Hematopoietic multipotent progenitor cell treated with erythropoietin and hydrocortisone succinate and interleukin-3 and kit ligand, for 6 days (in vitro differentiated cells): ENCODE measurements around the gene MYL1.

Source experiments
- DNase-seq: peaks from one replicate; pipeline ENCODE4 v3.0.0-alpha.2; 2015

MYL1 gene

GRCh38 chr2:210264282-210264681 lies 50.7 kb downstream of the MYL1 start:
- no peak for DNase-seq

DNA sequence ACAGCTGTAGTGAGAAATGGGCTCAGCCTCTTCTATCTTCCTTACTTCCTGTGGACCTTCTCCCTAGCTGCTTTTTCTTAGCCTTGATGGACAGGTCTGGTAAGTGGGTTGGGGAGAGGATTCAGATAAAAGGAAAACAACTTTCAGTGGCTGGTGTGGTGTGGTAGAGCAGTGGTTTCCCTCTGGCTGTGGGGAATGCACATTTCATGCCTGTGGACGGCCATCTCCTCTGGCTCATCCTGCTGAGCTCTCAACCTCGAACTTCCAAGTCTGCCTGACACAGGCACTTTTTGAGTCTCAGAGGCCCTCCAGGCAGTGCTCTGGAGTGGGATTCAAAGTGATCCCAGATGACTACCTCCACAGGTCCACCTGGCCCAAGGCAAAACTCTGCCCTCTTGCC lies 51.1 kb downstream of the MYL1 start:
- no peak for DNase-seq

DNA sequence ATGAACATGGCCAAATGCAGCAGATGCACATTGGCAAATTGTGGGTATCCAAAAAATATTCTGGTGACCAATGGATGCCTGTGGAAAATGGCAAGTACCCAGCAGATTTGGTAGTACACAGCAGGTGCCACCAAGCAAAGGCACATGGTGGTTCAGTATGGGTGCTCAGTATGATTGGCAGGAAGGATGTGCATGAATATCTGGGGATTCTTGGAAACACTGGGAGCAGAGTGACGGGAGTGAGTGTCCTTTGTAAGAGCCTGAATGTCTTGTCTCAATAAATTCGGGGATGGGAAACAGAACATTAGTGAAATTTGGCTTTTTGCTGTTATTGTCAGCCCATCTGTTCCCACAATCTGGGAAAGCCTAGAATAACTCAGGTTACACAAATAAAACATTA lies 52.9 kb downstream of the MYL1 start:
- no peak for DNase-seq

DNA sequence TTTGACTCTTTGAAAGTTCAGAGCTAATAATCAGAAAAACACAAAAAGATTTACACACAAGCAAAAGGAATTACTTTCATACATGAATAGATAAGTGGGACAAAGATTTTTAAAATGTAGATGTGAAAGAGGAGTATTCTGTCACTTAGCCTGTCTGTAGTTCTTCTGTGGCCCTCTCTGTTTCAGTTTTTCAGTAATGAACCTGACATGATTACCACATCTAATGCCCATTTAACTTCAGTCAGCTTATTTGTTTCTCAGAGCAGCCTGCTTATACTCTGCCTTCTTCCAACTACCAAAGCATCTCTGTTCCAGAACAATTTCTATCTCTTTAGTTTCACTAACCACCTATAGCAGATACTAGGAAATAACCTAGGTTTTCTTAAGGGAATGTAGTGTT lies 55.3 kb downstream of the MYL1 start:
- DNase-seq: no peak

GRCh38 chr2:210252699-210253606 lies 62.0 kb downstream of the MYL1 start:
- DNase-seq: no peak

GRCh38 chr2:210250622-210251021 lies 64.4 kb downstream of the MYL1 start:
- DNase-seq: no peak
